Activated naive CD4-positive, alpha-beta T cell treated with anti-CD3 and anti-CD28 coated beads, Interleukin-2, amount 50 U/mL, for 24 hours (primary cell): ENCODE results near the gene MSI2.

Experiments used
- H3K27ac Mint-ChIP-seq: one replicate; pipeline ENCODE4 v1.8.0; 2021; ENCODE audit warnings: mild to moderate bottlenecking, mixed read lengths
- H3K27me3 Mint-ChIP-seq: one replicate; pipeline ENCODE4 v1.8.0; 2021; ENCODE audit warnings: mixed read lengths
- H3K36me3 Mint-ChIP-seq: one replicate; pipeline ENCODE4 v1.8.0; 2021; ENCODE audit warnings: mixed read lengths
- H3K4me1 Mint-ChIP-seq: one replicate; pipeline ENCODE4 v1.8.0; 2021; ENCODE audit warnings: mixed read lengths
- H3K4me3 Mint-ChIP-seq: one replicate; pipeline ENCODE4 v1.8.0; 2021; ENCODE audit warnings: mild to moderate bottlenecking, mixed read lengths
- H3K9me3 Mint-ChIP-seq: one replicate; pipeline ENCODE4 v1.8.0; 2021; ENCODE audit warnings: mixed read lengths

The MSI2 gene

DNA sequence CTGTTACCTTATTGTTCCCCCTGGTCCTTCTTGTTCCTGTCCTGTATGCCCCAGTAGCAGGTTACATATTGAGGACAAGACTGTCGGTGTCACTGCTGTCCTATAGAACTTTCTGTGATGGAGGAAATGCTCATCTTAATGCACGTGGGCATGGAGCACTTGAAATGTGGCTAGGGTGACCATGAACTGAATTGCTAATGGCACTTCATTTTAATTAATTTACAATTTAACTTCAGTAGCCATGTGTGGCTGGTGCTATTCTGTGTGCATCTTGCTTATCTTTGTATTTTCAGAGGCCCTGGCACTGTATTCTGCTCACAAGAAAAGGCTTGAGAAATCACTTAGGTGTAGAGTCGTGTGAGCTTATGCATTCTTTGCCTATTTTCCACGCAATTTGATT, 125.2 kb downstream of the MSI2 start:
- H3K4me1 Mint-ChIP-seq, result peaks cover 19% of the 10 kb centered on the region
- H3K9me3 Mint-ChIP-seq, result no peaks in the 10 kb centered on the region
- H3K27ac Mint-ChIP-seq, result peak overlapping the region; percentile 26
- H3K4me3 Mint-ChIP-seq, result no peak overlapping the region
- no peaks in the 10 kb centered on the region for H3K27me3 Mint-ChIP-seq
- H3K36me3 Mint-ChIP-seq, result peaks cover 35% of the 10 kb centered on the region

DNA sequence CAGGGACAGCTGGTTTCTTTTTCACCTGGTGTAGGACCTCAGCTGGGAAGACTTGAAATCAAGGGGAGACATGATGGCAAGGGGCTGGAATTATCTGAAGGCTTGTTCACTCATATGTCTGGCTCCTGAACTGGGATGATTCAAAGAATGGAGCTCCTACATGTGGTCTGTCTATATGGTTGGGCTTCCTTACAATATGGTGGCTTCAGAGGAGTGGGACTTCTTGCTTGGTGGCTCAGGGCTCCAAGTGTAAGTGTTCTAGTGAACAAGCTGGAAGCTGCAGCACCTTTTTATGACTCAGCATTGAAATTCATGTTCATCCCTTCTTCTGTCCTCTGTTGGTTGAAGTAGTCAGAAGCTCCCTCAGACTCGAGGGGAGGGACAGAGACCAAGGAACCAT, 127.9 kb downstream of the MSI2 start:
- no peak overlapping the region for H3K27ac Mint-ChIP-seq
- peaks cover 6% of the 10 kb centered on the region for H3K9me3 Mint-ChIP-seq
- H3K36me3 Mint-ChIP-seq, result peaks cover 48% of the 10 kb centered on the region
- no peaks in the 10 kb centered on the region for H3K27me3 Mint-ChIP-seq
- no peak overlapping the region for H3K4me3 Mint-ChIP-seq
- peaks cover 10% of the 10 kb centered on the region for H3K4me1 Mint-ChIP-seq

DNA sequence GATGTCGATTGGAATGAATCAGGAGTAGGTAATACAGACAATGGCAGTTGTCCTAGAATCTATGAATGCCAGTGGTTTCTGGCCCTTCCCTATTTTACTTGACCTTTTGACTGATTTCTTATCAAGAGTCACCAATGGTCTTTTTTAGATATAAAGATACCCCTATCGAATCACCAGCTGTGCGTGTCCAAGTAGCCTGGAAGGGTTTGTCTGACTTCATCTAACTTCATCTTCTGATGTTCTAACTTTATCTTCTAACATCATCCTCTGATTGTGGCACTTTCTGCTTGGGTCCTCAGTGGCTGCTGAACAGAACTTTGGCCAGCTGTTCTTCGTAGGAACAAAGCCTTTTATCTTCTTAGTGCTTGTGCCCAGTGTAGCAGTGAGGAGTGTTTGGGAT, 129.7 kb downstream of the MSI2 start:
- H3K9me3 Mint-ChIP-seq, result peaks cover 6% of the 10 kb centered on the region
- peaks cover 49% of the 10 kb centered on the region for H3K36me3 Mint-ChIP-seq
- H3K27me3 Mint-ChIP-seq, result no peaks in the 10 kb centered on the region
- peaks cover 4% of the 10 kb centered on the region for H3K4me1 Mint-ChIP-seq
- H3K27ac Mint-ChIP-seq, result no peak overlapping the region
- no peak overlapping the region for H3K4me3 Mint-ChIP-seq

DNA sequence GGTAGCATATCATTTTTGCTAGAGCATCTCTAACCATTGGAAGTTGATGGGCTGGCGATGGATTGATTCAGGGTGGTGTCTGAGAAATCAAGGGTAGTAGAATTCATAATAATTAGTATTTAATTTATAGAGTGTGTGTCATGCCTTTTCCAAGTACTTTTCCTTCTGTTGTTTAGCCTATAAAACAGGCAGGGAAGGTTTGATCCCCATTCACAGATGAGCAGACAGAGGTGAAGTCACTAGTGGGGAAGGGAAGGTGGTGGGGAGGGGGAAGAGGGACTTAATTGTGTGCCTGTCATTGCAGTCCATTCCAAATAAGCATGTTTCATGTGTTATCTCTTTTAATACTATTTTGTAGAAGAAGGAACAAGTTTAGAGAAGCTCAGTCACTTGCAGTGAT, 131.3 kb downstream of the MSI2 start:
- peaks cover 6% of the 10 kb centered on the region for H3K9me3 Mint-ChIP-seq
- peaks cover 56% of the 10 kb centered on the region for H3K36me3 Mint-ChIP-seq
- no peak overlapping the region for H3K4me3 Mint-ChIP-seq
- peaks cover 4% of the 10 kb centered on the region for H3K4me1 Mint-ChIP-seq
- H3K27me3 Mint-ChIP-seq, result no peaks in the 10 kb centered on the region
- no peak overlapping the region for H3K27ac Mint-ChIP-seq

DNA sequence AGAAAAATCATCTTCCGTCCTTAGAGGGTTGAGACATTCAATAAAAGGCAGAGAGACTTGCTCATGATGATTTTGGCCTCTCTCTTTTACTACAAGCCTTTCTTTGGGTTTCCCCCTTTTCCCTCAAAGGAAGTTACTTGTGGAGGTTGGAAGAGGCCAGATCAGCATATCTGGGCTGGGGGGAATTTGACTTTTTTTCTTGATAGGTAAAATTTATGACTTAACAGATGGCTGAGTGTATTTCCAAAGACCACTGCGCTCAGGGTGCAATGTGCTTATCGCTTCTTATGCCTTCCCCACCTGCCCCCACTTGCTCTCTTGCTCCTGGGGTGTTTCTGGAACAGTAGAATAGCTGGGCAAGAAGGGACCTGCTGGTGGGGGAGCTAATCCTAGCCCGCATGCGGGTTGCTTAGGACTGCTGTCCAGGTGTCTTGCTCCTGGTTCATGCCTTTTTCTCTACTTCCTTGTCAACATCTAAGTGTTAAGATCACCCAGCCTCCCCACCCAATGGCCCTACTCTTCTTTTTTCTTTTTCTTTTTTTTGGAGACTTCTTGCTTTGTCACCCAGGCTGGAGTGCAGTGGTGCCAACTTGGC, 131.9 kb downstream of the MSI2 start:
- Mint-ChIP-seq H3K4me3 (no peak overlapping the region), H3K4me1 (peaks cover 4% of the 10 kb centered on the region), H3K9me3 (peaks cover 6% of the 10 kb centered on the region), H3K36me3 (peaks cover 57% of the 10 kb centered on the region), H3K27ac (no peak overlapping the region), H3K27me3 (no peaks in the 10 kb centered on the region)

DNA sequence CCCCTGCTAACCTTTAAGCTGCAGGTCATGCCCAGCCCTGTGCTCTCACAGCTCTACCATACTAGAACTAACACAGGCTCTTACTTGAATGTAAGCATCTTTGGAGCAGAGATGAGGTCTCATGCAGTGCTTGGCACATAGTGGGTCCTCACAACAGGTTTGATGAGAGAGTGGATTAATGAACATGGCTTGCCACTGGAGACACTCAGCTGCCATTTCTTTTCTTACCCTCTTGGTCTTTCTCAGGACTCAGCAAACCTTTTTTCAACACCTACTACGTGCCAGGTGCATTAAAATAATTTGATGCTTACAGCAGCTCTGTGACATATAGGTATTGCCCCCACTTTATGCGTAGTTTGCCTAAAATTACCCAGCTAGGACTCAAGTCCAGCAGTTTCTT, 133.2 kb downstream of the MSI2 start:
- H3K27ac Mint-ChIP-seq, result no peak overlapping the region
- peaks cover 54% of the 10 kb centered on the region for H3K36me3 Mint-ChIP-seq
- peaks cover 4% of the 10 kb centered on the region for H3K4me1 Mint-ChIP-seq
- H3K9me3 Mint-ChIP-seq, result peaks cover 6% of the 10 kb centered on the region
- no peak overlapping the region for H3K4me3 Mint-ChIP-seq
- H3K27me3 Mint-ChIP-seq, result no peaks in the 10 kb centered on the region

DNA sequence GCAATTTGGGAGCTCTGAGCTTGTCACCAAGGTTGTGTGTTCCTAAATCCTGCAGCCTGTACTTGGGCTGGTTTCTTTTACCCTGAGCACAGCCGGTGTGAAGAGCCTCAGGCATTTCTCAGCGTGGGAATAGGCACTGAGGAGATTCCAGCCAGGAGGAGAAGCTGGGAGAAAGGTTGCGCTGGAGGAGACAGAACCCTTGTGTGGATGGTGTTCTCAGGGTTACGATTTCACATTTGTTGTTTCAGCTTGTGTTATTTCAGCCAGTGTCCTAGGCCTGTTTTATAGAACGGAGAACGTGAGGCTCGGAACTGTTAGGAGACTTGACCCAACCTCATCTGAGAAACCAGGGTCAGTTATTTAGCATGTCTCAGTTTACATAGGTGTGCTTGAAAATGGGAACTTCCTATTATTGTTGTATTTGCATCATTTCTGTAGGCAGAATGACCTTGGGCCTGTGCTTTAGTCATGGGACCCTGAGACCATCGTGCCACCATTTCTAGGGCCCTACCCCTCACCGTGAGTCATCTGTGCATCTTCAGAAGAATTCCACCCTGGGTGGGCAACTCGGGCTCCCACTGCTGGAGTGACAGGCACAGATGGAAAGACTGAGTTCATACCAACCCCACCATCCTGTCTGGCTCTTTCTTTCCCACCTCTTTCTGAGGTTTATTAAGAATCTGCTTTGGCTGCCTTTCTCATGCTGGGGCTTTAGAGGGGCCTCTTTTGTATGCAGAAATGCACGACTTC, 134.9 kb downstream of the MSI2 start:
- Mint-ChIP-seq H3K4me3 (no peak overlapping the region), H3K36me3 (peaks cover 44% of the 10 kb centered on the region), H3K27ac (no peak overlapping the region), H3K9me3 (peaks cover 6% of the 10 kb centered on the region), H3K4me1 (peaks cover 20% of the 10 kb centered on the region), H3K27me3 (no peaks in the 10 kb centered on the region)

DNA sequence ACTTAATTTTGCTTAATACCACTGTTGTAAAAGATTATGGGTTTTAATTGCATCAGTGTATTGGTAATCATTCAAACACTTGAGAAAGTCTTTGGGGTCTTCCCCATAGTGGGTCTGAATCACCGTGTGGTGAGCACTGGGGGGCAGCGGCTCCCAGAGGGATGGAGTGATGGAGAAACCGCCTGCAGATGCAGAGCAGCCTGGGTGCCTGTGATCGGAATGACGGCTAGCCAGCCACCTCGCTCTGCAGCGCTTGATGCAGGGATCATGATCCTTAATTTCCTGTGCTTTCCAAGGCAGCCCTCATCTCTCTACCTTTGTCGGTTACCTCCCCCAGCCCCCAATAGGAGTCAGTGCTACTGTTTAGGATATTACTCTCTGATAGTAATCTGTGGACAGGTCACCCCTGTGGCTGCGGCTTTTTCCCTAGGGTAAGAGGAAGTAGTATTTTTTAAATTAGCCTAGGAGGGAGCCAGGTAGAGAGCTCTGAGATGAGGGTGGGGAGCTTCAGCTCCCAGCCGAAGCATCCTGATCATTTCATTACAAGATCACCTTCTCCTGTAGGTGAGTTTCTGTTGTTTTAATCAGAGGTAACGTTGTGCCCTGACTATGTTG, 135.6 kb downstream of the MSI2 start:
- Mint-ChIP-seq H3K27ac (no peak overlapping the region), H3K27me3 (no peaks in the 10 kb centered on the region), H3K9me3 (peaks cover 5% of the 10 kb centered on the region), H3K36me3 (peaks cover 39% of the 10 kb centered on the region), H3K4me3 (no peak overlapping the region), H3K4me1 (peaks cover 20% of the 10 kb centered on the region)

DNA sequence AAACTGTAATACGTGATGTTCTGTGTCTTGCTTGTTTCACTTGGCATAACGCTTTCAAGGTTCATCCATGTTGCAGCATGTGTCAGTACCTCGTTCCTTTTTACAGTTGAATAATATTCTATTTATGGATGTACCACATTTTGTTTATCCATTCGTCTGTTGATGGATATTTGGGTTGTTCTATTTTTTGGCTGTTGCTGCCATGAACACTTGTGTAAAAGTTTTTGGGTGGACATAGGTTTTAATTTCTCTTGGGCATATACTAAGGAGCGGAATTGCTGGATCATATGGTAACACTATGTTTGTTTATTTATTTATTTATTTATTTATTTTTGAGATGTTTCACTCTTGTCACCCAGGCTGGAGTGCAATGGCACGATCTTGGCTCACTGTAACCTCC, 137.0 kb downstream of the MSI2 start:
- H3K27ac Mint-ChIP-seq, result no peak overlapping the region
- H3K4me3 Mint-ChIP-seq, result no peak overlapping the region
- no peaks in the 10 kb centered on the region for H3K9me3 Mint-ChIP-seq
- no peaks in the 10 kb centered on the region for H3K27me3 Mint-ChIP-seq
- peaks cover 25% of the 10 kb centered on the region for H3K4me1 Mint-ChIP-seq
- peaks cover 33% of the 10 kb centered on the region for H3K36me3 Mint-ChIP-seq

DNA sequence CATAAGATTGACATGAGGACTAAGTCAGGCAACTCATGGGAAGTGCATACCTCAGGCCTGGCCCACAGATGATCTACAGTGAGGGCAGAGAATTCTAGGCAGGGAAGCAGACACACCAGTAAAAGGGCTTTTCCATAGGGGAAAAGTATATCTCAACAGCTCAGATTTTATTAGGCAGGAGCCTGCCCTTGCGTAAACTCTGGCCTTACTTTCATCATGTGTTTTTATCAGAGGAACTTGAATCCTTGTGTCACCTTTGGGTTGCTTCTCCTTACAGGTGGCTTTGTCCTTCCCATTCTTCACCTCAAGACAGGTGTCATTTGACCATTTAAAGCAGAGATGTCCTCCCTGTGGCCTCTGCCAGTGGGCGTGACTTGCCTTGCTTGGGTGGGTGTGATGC, 138.1 kb downstream of the MSI2 start:
- Mint-ChIP-seq H3K36me3 (peaks cover 30% of the 10 kb centered on the region), H3K4me3 (peak overlapping the region; percentile 12), H3K27me3 (no peaks in the 10 kb centered on the region), H3K4me1 (peaks cover 27% of the 10 kb centered on the region), H3K27ac (no peak overlapping the region), H3K9me3 (no peaks in the 10 kb centered on the region)

DNA sequence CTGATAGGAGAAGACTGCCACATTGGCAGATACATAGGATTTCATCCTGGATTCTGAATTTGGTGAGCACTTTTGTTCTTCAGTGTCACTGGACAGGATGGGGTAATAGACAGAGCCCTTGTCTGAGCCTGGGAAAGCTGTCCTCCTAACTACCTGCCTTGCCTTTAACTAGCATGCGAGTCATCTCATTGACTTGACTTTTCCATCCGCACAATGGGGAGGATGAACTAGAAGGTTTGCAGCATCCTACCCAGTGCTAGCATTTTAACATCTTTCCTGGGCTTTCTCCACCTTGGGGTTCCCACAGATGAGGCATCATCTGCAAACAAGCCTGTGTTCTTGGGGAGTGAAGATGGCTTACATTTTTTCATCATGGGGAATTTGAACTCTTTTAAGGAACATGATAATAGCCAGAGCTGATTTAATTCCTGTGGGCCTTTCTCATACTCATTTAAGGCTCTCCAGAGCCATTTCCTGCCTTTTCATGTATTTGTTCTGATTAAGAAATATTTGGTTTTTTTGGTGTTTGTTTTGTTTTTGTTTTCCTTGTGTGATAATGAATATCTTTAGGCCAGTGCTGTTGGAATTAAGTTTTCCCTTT, 139.5 kb downstream of the MSI2 start:
- peaks cover 27% of the 10 kb centered on the region for H3K4me1 Mint-ChIP-seq
- H3K9me3 Mint-ChIP-seq, result no peaks in the 10 kb centered on the region
- H3K36me3 Mint-ChIP-seq, result peaks cover 29% of the 10 kb centered on the region
- no peak overlapping the region for H3K4me3 Mint-ChIP-seq
- peak overlapping the region; percentile 76 for H3K27ac Mint-ChIP-seq
- no peaks in the 10 kb centered on the region for H3K27me3 Mint-ChIP-seq

DNA sequence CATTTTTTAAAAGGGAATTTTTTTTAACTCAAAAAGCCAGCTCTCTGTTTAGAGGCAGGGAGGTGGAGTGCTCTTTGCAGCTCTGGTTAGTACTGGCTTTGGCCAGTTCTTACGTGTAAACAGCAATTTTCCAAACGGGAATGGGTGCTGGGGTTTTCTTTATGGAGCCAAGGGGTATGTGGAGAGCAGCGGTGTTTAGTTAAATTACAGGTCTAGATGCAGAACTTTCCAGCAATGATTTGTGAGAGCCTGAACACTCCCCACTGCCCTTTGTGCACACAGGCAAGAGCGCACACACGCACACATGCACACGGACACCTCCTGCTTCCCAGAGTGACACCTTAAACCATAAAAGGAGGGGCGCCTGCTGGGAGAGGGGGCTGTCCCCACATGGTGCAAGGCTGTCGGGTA, 140.2 kb downstream of the MSI2 start:
- Mint-ChIP-seq H3K4me1 (peaks cover 27% of the 10 kb centered on the region), H3K27me3 (no peaks in the 10 kb centered on the region), H3K4me3 (no peak overlapping the region), H3K9me3 (no peaks in the 10 kb centered on the region), H3K27ac (no peak overlapping the region), H3K36me3 (peaks cover 23% of the 10 kb centered on the region)

DNA sequence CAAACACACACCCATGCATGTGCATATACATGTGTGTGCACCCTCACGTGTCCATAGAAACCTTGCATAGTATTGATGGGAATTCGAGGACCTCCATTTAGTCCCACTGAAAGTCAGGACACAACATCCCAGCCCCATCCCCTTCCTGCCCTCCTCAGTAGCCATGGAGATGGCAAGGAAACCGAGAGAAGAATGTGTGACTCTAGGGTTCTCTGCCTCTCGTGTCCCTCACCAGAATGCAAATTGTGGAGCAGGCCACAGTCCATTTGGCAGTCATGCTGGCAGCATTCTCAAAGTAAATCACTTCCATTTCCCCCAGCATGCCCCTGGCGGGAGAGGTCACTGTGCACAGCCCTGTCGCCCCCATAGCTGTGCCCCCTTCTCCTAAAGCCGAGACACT, 141.1 kb downstream of the MSI2 start:
- Mint-ChIP-seq H3K36me3 (peaks cover 20% of the 10 kb centered on the region), H3K4me1 (peaks cover 27% of the 10 kb centered on the region), H3K27me3 (no peaks in the 10 kb centered on the region), H3K27ac (no peak overlapping the region), H3K4me3 (no peak overlapping the region), H3K9me3 (no peaks in the 10 kb centered on the region)

DNA sequence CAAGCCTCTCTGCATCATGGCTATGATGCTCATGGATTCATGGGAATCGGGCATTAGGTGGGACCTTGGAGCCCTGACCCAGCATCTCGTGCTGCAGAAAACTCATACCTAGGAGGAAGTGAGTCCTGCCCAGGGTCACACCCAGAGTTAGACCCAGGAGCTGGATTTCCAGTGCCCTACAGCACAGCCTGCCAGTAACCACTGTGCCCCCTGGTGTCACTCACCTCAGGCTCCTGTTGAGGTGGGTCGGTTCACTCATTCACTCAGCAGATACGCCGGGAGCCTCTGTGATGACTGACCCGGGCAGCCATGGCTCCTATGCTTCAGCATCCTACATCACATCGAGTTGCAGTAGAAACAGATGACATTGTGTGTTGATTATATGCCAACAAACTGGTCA, 143.4 kb downstream of the MSI2 start:
- Mint-ChIP-seq H3K4me1 (peaks cover 39% of the 10 kb centered on the region), H3K27me3 (no peaks in the 10 kb centered on the region), H3K36me3 (peaks cover 16% of the 10 kb centered on the region), H3K9me3 (no peaks in the 10 kb centered on the region), H3K4me3 (no peak overlapping the region), H3K27ac (no peak overlapping the region)

DNA sequence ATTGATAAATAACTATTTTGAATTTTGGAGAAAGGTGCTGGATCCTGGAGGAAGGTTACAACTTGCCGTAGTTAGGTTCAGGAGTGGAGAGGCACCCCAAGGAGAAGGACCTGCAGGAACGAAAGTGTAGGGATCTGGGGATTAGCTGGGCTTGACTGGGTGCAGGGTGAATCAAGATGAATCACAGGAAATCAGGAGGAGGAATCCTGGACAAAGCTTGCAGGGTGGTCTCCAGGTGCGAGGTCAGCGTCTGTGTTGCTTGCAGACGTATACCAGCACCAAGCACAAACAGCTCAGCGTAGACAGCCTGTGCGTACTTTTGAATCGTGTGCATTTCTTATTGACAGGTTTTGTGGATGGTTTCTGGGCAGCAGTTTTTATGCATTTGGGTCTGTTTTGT, 144.3 kb downstream of the MSI2 start:
- H3K4me1 Mint-ChIP-seq, result peaks cover 35% of the 10 kb centered on the region
- peak overlapping the region; percentile 36 for H3K27ac Mint-ChIP-seq
- no peak overlapping the region for H3K4me3 Mint-ChIP-seq
- H3K27me3 Mint-ChIP-seq, result no peaks in the 10 kb centered on the region
- H3K36me3 Mint-ChIP-seq, result peaks cover 13% of the 10 kb centered on the region
- no peaks in the 10 kb centered on the region for H3K9me3 Mint-ChIP-seq
